ENCODE measurements around the gene TCF3. TPM values are rescaled to one million over a fixed set of nuclear protein-coding genes. Genes with fewer than 3 reads are reported as not detected.

Gene TCF3
- total and polyA plus RNA-seq, 2 donors (not counting 3 experiments of a cell fraction or from before 2014, with no cell fraction given) = 147 to 193 TPM

DNA sequence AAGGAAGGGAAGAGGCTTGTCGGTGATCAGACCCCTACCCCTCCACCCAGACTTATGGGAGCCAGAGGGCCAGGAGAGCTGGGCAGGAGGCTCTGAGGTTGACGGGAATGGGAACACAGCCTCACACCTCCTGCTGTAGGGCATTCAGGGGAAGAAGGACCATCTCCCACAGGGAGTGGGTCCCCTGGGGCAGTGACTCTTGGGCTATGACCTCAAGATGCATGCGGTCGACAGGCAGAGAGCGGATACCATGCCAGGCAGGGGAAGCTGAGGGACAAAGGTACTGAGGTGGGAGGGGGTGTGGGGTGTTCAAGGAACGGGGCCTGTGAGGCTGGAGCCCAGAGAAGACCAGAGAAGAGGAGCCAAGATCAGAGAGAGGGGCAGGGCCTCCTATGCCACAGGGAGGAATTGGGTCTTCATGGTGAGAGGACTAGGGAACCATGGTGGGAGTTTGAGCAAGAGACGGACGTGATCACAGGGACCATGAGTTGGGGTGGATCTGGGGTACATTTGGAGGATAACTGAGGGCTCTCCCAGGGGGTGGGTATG is 4.6 kb upstream of the TCF3 start:
- Histone ChIP-seq H4K20me1 (replicated peaks; ENCODE audit: control insufficient read depth, extremely low read depth, insufficient read depth, low read length) (no peaks in the 10 kb centered on the region), H2AFZ (ENCODE audit: low read depth, low read length) (no peak overlapping the region), H3K27ac (ENCODE audit: insufficient read depth, low read depth, low read length) (no peak overlapping the region), H3K79me2 (ENCODE audit: control insufficient read depth, insufficient read depth, low read length) (no peaks in the 10 kb centered on the region), H3K4me1 (ENCODE audit: control insufficient read depth, extremely low read depth, insufficient read depth, low read length) (no peaks in the 10 kb centered on the region), H3K4me2 (ENCODE audit: insufficient read depth, low read length) (no peak overlapping the region), H3K27me3 (ENCODE audit: control insufficient read depth in 2 of 2, insufficient read depth in 2 of 2, low read length in 2 of 2) (no peaks in the 10 kb centered on the region), H3K36me3 (ENCODE audit: control insufficient read depth in 2 of 2, extremely low read depth in 1 of 2, insufficient read depth in 2 of 2, low read length in 2 of 2) (no peaks in the 10 kb centered on the region), H3K9ac (replicated peaks; ENCODE audit: extremely low read depth, insufficient read depth, low read length) (no peak overlapping the region), H3K9me3 (replicated peaks; ENCODE audit: control insufficient read depth, insufficient read depth, low read length) (no peaks in the 10 kb centered on the region), H3K4me3 (replicated peaks in 1 of 3; ENCODE audit: insufficient read depth in 1 of 3, low read depth in 1 of 3, low read length in 3 of 3) (no peak overlapping the region), H3K9me1 (replicated peaks; ENCODE audit: control insufficient read depth, extremely low read depth, insufficient read depth, low read length) (no peaks in the 10 kb centered on the region)
- DNase-seq (ENCODE audit: low read depth, low spot score) = no peak
- CTCF ChIA-PET = interaction anchor here (2.0 kb wide), 1 partner anchor 15 kb away, joined by 10 read pairs; no protein-coding TSS in a partner anchor
- no peak for FAIRE-seq
- POLR2A ChIA-PET = no interaction called here
- no peak for TF ChIP-seq POLR2AphosphoS5 (IDR thresholded peaks at IDR 0.05; ENCODE audit: insufficient read depth, low read depth, low read length)
- no peak for TF ChIP-seq EZH2 (IDR thresholded peaks at IDR 0.05; ENCODE audit: borderline replicate concordance, low read depth, low read length, severe bottlenecking)
- TF ChIP-seq MYC (IDR thresholded peaks at IDR 0.05; ENCODE audit: low read depth, low read length) = no peak
- TF ChIP-seq GATA2 (IDR thresholded peaks at IDR 0.05; ENCODE audit: insufficient read depth, insufficient read length, low read depth, low read length) = no peak
- no peak for TF ChIP-seq CTCF (IDR thresholded peaks at IDR 0.05; ENCODE audit: extremely low read depth in 1 of 2, insufficient read depth in 1 of 2, low read depth in 1 of 2, low read length in 2 of 2)
- no peak for TF ChIP-seq POLR2A (IDR thresholded peaks at IDR 0.05; ENCODE audit: low read depth, low read length)
- TF ChIP-seq MAX (IDR thresholded peaks at IDR 0.05; ENCODE audit: insufficient read depth, insufficient read length) = no peak
- TF ChIP-seq FOS (IDR thresholded peaks at IDR 0.05; ENCODE audit: borderline replicate concordance, insufficient read depth, low read length) = no peak
- TF ChIP-seq JUN (IDR thresholded peaks at IDR 0.05; ENCODE audit: borderline replicate concordance, insufficient read depth, insufficient read length, low read depth) = no peak
- intact Hi-C loops (cut with micrococcal nuclease) (no loop called here), dilution Hi-C loops (cut with MboI; ENCODE audit: extremely low pct_ligation_motif_present, low sequenced_read_pairs) (no loop called here)
- no TSS peak for BruUV-seq (replicated peaks)
